Astrocyte of the spinal cord (primary cell): ENCODE measurements around the gene NECTIN2.
A peak's percentile ranks its signal among the peaks of the same experiment; 100 is the strongest.

Source experiments
- DNase-seq: peaks from one replicate; pipeline ENCODE4 v3.0.0; 2011; ENCODE audit warnings: low read depth, low spot score
- H3K4me3 ChIP-seq: 2 replicates; pipeline ENCODE4 v1.5.1; 2011; ENCODE audit warnings: low read depth, mild to moderate bottlenecking, low read length, moderate library complexity
- CTCF ChIP-seq: IDR thresholded peaks from 2 replicates; pipeline ENCODE4 v1.5.1; 2012; ENCODE audit warnings: low read depth, mild to moderate bottlenecking, low read length, inconsistent platforms
- in situ Hi-C: cut with HindIII; loops from 2 replicates; pipeline ENCODE4 v1.10.0; 2017; ENCODE audit warnings: low sequenced_read_pairs

The NECTIN2 gene

DNA sequence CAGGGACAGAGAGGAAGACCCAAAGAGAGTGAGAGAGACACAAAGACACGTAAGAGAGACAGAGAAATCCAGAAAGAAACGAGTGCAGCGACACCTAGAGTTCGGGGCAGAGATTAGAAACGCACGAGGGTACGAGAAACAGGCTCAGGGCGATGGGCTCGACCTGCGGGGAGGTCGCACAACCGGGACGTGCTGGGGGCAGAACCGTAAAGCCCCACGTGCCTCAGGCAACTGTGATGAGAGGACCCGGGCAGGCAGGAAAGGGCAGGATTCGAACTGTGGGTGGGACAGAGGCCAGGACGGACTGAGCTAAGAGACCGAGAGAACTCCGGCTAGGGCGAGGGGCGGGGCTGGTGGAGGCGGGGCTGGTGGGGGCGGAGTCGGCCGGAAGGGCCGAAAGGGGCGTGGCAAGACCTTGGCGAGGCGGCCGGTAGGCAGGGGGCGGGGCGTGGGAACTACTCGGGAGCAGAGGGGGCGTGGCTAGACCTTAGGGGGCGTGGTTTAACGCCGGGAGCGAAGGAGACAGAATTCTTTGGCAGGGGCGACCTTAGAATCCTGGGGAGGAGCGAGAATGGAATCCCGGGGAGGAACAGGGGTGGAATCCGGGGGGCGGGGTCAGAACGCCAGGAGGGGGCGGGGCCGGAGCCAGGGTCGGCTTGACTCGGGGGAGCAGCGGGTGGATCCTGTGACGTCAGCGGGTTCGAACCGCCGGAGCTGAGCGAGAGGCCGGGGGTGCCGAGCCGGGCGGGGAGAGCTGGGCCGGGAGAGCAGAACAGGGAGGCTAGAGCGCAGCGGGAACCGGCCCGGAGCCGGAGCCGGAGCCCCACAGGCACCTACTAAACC, at the start of gene NECTIN2:
NECTIN2 (plus strand) TSS at position 686 of the 843 bp plus-strand sequence. CDS start 229 bp downstream, outside the sequence.
- TF ChIP-seq CTCF: peak; percentile 80
- H3K4me3 ChIP-seq: peak within 1 kb of the TSS; percentile 99
- in situ Hi-C loops: no loop called here
- peak; percentile 99 for DNase-seq

GRCh38 chr19:44796701-44797115, 49.4 kb upstream of the NECTIN2 start:
- TF ChIP-seq CTCF: no peak
- no peak overlapping the region for H3K4me3 ChIP-seq
- DNase-seq: peak; percentile 54
- in situ Hi-C loops: no loop called here

GRCh38 chr19:44799627-44800346, 46.3 kb upstream of the NECTIN2 start:
- TF ChIP-seq CTCF: no peak
- in situ Hi-C loops: no loop called here
- no peak for DNase-seq
- no peak overlapping the region for H3K4me3 ChIP-seq

DNA sequence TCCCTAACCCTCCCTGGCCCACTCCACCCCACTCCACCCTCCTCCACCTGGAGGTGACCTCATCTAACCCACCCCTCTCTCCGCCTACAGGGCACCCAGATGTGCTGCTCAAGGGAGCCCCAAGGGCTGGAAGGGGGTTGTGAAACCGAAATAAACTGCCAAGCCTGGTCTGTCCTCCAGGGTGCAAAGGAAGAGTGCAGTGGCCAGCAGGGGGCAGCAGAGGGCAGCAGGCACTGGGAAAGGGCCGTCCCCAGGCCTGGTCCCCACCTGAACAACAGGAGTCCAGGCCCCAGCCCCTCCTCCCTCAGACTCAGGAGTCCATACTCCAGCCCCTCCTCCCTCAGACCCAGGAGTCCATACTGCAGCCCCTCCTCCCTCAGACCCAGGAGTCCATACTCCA, 45.6 kb upstream of the NECTIN2 start:
- in situ Hi-C loops: no loop called here
- peak; percentile 60 for DNase-seq
- H3K4me3 ChIP-seq: no peak overlapping the region
- peak; percentile 97 for TF ChIP-seq CTCF

DNA sequence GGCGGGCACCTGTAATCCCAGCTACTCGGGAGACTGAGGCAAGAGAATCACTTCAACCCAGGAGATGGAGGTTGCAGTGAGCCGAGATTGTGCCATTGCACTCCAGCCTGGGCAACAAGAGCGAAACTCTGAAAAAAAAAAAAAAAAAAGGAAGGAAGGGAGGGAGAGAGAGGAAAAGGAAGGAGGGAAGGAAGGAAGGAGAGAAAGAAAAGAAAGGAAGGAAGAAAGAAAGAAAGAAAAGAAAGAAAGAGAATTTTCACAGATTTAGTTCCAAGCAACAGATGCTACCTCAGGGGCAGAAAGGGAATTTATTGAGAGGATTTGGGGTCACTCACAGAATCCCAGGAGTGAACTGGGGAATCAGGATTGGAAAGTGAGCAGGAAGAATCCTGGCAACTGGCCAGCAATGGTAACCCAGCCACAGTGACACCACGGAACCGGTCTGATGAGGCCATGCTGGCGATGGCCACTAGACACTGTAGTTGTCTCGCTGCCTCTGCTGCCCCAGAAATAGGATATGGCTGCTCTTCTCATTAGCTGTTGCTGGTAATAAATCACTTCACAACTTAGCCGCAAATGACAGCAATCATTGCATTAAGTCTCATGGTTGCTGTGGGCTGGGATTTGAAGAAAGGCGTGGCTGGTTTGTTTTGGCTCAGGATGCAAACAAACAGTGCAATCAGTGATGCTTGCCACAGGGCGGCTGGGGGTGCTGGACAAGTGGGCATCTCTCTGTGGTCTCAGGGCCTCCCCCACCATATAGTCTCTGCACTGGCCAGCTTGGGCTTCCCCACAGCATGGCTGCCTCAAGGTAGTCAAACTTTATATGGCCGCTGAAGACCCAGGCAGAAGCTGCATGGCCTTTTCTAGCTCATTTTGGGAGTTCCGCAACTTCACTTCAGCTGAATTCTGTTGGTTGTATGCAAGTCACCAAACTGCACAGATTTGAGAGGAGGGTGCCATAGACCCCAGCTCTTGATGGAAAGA, 42.4 kb upstream of the NECTIN2 start:
- DNase-seq: no peak
- H3K4me3 ChIP-seq: no peak overlapping the region
- in situ Hi-C loops: no loop called here
- TF ChIP-seq CTCF: no peak

DNA sequence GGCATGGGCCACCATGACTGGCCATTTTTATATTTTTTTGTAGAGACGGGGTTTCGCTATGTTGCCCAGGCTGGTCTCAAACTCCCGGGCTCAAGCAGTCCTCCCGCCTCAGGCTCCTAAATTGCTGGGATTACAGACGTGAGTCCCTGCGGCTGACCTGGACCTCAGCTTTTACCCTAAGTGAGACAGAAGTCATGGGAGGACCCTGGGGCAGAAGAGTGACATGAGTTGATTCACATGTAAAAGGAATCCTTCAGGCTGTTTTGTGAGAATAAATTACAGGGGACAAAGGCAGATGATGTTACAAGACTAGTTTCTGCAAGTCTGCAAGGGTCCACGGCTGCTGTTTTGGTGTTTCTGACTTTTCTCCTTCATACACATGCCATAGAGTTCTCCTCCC, 39.8 kb upstream of the NECTIN2 start:
- TF ChIP-seq CTCF: no peak
- in situ Hi-C loops: no loop called here
- H3K4me3 ChIP-seq: no peak overlapping the region
- DNase-seq: no peak
